GM21381 (cell line): ENCODE data around the gene CD74.
"Not testable (repeated sequence)": the region's sequence is repeated elsewhere in the genome, so short reads cannot be mapped to it uniquely, and the experiment has no call there.

ENCODE experiments used
- ATAC-seq: cut with Tn5 transposase; IDR thresholded peaks from one replicate; pipeline ENCODE4 v1.9.1; 2021; ENCODE audit warnings: mild to moderate bottlenecking, moderate library complexity; ENCODE audit not compliant: unreplicated experiment

Gene CD74

DNA sequence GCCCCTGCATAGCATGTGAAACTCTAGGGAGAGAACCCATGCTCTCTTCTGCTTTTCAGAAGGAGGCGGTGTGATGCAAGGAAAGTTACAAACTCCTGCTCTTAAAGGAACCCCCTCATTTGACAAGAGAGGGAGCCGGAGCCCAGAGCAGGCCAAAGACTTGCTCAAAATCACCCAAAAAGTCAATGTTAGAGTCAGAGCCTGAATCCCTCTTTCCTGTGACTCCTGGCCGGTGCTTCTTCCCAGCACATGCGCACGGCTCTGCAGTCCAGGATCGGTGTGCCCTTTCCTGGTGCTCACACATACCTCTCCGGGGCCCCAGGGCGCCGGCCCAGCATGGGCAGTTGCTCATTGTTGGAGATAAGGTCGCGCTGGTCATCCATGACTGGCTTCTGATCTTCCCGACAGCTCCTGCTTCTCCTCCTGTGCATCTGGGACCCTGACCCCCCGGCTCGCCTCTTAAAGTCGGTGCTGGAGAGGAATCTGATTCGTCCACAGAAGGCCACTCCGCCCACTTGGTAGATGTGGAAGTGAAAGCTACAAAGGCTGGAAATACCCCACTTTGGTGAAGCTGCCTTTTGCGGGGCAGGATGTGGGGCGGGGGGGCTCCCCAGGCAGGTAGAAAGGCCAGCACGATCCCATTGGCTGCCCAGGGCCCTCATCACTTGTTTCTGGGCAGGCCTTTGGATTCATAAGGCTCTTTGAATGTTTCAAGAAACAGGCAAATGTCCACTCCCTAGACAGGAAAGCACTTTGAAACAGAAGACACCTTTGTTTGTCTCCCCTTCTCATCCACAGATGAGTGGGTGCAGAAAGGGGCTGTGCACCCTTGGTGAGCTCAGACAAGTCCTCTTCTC is at the start of gene CD74:
Gene CD74 (minus strand): TSS at position 592 of the 857 bp plus-strand sequence. CDS start 161 bp downstream, at position 431.
- peak; percentile 76 for ATAC-seq

DNA sequence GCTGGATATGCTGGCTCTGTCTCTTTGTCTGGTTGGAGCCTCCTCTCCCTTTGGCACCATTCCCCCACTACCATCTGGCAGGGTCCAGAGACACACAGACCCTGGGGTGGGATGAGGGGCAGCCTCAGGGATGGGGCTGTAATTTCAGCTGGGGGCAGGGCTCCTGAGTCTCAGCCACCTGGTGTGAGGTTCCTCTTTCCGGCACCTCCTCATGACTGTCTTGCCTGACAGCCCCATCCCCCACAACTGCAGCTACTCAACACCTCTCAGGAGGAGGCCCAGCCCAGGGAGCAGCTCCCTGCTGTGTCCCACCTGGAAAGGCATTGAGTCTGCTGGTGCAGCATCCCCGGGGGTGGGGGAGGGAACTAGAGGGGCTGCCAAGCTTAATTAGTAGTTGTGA is 48.5 kb upstream of the CD74 start:
- ATAC-seq: peak; percentile 74

DNA sequence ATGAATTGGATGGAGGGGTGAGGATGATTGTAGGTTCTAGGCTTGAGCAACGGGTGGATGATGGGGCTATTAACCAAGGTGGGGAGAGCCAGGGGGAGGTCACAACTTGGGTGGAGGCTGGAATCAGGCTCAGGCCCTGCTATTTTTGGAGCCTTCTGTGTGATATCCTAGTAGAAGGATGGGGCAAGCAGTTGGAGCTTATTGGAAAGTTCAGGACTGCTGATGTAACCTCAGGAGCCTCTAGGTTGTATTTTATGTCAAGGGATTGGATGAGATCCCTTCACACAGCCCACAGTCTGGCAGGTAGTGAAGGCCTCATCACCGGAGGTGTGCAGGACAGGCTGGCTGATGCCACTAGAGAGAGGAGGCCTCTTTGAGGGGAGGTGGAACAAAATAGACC is 48.1 kb upstream of the CD74 start:
- ATAC-seq: no peak

GRCh38 chr5:150458802-150459557 is 46.3 kb upstream of the CD74 start:
- ATAC-seq: peak; percentile 72

- ATAC-seq: no peak
Observed at GRCh38 chr5:150457562-150458240, 45.0 kb upstream of the CD74 start.

- no peak for ATAC-seq
Observed at GRCh38 chr5:150457121-150457520, 44.4 kb upstream of the CD74 start.

DNA sequence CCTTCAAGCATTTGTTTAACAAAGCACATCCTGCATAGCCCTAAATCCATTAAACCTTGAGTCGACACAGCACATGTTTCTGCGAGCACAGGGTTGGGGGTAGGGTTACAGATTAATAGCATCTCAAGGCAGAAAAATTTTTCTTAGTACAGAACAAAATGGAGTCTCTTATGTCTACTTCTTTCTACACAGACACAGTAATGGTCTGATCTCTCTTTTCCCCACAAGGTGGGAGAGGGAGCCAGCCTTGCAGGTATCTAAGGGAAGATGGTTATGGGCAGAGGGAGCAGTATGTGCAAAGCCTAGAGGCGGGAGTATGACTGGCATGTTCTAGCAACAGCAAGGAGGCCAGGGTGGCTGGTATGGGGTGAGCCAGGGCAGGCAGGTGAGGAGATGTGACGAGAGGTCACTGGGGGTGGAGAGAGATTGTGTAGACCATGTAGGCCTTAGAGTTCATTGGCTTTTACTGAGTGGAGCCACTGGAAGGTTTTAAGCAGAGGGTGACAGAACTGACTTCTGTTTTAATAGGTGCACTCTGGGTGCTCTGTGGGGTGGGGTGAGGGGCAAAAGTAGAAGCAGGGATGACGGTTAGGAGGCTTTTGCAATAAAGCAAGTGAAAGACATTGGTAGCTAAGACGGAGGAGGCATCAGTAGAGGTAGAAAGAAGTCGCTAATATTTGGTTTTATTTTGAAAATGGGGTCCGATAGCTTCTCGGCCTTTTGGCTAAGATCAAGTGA is 42.0 kb upstream of the CD74 start:
- ATAC-seq: no peak

- not testable (repeated sequence) for ATAC-seq
Observed at GRCh38 chr5:150454027-150454426, 41.3 kb upstream of the CD74 start.

DNA sequence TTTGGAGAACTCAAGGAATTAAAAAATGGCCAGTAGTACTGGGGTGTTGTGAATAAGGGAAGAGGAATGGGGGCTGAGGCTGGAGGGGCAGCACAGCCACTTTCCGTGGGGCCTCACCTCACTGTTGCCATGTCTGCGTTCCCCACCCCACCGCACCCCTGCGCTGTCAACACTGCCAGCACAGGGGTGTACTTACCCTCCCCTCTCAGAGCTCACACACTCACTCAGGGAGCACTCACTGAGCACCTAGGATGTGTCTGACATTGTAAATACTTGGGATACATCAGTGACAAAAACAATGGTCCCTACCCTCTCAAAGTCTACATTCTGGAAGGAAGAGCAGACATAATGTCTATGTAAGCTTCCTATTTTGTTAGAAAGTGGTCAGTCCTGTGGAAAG is 40.2 kb upstream of the CD74 start:
- ATAC-seq: no peak

- no peak for ATAC-seq
Observed at GRCh38 chr5:150451594-150451993, 38.9 kb upstream of the CD74 start.

- ATAC-seq: peak; percentile 93
Observed at GRCh38 chr5:150449517-150450339, 37.0 kb upstream of the CD74 start, which contains the start of gene RPS14. RPS14 (minus strand) TSS chr5:150449739; CDS start chr5:150447733, 2,006 bp downstream.

- ATAC-seq: peak; percentile 36
Observed at GRCh38 chr5:150448952-150449516, 36.3 kb upstream of the CD74 start.

DNA sequence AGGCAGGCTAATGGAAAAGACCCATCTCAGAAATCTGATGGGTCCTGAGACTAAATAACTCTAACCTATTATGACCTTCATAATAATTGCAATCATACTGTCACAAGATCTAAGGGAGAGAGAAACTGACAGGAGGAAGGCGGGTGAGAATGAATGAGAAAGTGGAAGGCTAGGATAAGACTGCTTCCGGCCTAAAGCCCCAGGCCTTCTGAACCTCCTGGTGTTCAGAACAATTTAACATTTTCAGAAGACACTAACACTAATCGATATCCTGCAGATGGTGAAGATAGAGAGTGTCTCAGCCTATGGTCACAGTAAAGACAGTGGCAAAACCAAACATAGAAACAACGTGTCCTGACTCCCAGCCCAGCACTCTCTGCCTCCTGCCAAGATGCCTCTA is 35.6 kb upstream of the CD74 start:
- ATAC-seq: no peak

DNA sequence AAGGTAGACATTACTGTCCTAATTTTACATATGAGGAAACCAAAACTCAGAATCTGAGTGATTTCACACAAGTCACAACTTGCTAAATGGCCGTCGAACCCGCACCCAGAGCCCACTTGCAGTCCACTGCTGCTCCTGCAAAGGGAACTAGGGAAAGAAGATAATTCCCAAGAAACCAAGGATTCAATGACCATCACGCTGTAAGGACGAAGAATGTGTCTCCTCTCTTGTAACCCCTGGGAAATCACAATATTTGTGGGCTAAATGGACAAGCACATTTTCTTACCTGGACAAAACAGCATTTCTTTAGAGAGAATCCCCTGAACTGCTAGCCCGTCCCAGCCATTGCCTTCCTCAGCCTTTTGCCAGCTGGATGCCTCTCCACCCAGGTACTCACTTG is 34.5 kb upstream of the CD74 start:
- no peak for ATAC-seq

GRCh38 chr5:150446583-150446982 is 33.9 kb upstream of the CD74 start:
- ATAC-seq: no peak

DNA sequence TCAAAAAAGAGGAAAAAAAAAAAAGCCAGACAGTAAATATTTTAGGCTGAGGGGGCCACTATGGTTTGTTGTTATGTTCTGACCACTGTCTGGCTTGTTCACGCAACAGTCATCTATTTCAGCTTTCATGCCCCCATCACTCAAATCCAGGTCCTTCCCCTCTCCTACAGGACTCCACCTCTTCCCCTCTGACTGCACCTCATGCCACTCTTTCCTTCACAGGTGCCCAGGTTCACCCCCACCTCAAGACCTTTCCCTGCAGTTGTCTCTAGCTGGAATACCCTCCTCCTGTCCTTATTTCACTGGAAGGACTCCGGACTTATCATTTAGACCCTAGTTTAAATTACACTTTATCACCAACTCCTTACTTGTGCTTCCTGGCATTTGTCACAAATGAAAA is 33.4 kb upstream of the CD74 start:
- no peak for ATAC-seq

- ATAC-seq: no peak
Observed at GRCh38 chr5:150444770-150445169, 32.1 kb upstream of the CD74 start.

DNA sequence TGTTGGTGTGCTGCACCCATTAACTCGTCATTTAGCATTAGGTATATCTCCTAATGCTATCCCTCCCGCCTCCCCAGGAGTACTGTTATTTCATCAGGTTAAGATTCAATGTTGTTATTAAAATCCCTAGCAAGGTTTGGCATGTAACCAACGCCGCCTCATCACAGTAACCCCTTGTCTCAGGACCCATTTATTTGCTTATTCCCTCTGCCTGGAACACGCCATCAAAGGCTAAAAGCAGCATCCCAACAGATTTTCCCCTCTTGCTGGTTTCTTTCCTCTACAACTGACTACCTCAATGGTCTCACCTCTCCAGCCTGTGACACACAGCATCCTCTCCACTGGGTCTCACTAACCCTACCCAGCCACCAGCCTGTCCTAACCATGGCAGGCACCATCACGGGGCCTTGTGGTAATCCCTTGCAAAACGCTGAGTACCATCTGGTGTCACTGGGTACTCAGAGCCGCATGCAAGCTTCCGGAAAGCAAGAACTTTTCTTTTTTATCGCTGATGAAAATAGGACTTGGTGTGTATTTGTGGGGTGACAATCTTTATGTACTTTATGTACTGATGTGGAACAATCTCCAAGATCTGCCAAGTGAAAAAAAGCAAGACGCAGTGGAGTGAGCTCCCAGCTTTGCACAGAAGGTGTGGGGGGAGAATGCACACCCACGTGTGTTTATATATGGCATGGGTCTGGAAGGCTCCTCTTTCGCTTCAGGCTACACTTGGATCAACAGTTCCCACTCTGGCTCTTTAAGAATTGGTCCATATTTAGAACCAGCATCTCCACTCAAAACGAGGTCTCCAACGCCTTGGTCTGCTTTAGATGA is 30.7 kb upstream of the CD74 start:
- ATAC-seq: no peak

DNA sequence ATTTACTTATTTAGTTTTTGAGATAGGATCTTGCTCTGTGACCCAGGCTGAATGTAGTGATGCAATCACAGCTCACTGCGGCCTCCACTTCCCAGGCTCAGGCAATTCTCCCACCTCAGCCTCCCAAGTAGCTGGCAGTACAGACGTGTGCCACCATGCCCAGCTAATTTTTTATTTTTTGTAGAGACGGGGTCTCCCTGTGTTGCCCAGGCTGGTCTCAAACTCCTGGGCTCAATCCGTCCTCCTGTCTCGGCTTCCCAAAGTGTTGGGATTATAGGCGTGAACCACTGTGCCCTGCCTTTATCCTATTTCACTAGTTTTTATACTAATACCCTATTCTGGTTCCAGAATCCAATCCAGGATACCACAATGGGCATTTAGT is 30.0 kb upstream of the CD74 start:
- ATAC-seq: no peak
